ENCODE measurements around the gene RAB33B.

Gene RAB33B

GRCh38 chr4:139523076-139523475 is 69.2 kb downstream of the RAB33B start:
- Histone ChIP-seq H3K9me2 (ENCODE audit: low read depth, low read length) (no peaks in the 10 kb centered on the region), H3K4me1 (ENCODE audit: insufficient read depth, low read length, severe bottlenecking) (peaks cover 8% of the 10 kb centered on the region), H3K9me3 (ENCODE audit: low read length) (no peaks in the 10 kb centered on the region), H3K79me2 (ENCODE audit: insufficient read depth, low read length) (no peaks in the 10 kb centered on the region), H3K27ac (ENCODE audit: low read depth, low read length, poor library complexity, severe bottlenecking) (no peak overlapping the region), H3K4me2 (ENCODE audit: low read length) (no peak overlapping the region), H3K9ac (ENCODE audit: low read length) (no peak overlapping the region), H3K4me3 (ENCODE audit: low read depth, low read length, poor library complexity, severe bottlenecking) (no peak overlapping the region), H3K36me3 (ENCODE audit: insufficient read depth, low read length) (peaks cover 94% of the 10 kb centered on the region; the same call in 1 of the 2 replicates), H4K20me1 (ENCODE audit: insufficient read depth, low read length) (no peaks in the 10 kb centered on the region), H3K27me3 (ENCODE audit: insufficient read depth, low read length) (no peaks in the 10 kb centered on the region), H2AFZ (ENCODE audit: low read length) (no peak overlapping the region), H3F3A (ENCODE audit: insufficient read depth, low read length) (no peaks in the 10 kb centered on the region)
- TF ChIP-seq CTCF (IDR thresholded peaks at IDR 0.05; ENCODE audit: low read length), result no peak
- no peak for TF ChIP-seq EZH2 (IDR thresholded peaks at IDR 0.05; ENCODE audit: borderline replicate concordance, low read length)

GRCh38 chr4:139524062-139524631 is 70.2 kb downstream of the RAB33B start:
- Histone ChIP-seq H3K9me2 (ENCODE audit: low read depth, low read length) (no peaks in the 10 kb centered on the region), H3F3A (ENCODE audit: insufficient read depth, low read length) (no peaks in the 10 kb centered on the region), H4K20me1 (ENCODE audit: insufficient read depth, low read length) (no peaks in the 10 kb centered on the region), H2AFZ (ENCODE audit: low read length) (no peak overlapping the region), H3K9ac (ENCODE audit: low read length) (no peak overlapping the region), H3K79me2 (ENCODE audit: insufficient read depth, low read length) (no peaks in the 10 kb centered on the region), H3K27ac (ENCODE audit: low read depth, low read length, poor library complexity, severe bottlenecking) (no peak overlapping the region), H3K4me2 (ENCODE audit: low read length) (no peak overlapping the region), H3K9me3 (ENCODE audit: low read length) (no peaks in the 10 kb centered on the region), H3K27me3 (ENCODE audit: insufficient read depth, low read length) (no peaks in the 10 kb centered on the region), H3K36me3 (ENCODE audit: insufficient read depth, low read length) (peaks cover 94% of the 10 kb centered on the region), H3K4me1 (ENCODE audit: insufficient read depth, low read length, severe bottlenecking) (peaks cover 8% of the 10 kb centered on the region), H3K4me3 (ENCODE audit: low read depth, low read length, poor library complexity, severe bottlenecking) (no peak overlapping the region)
- TF ChIP-seq CTCF (IDR thresholded peaks at IDR 0.05; ENCODE audit: low read length) (no peak), EZH2 (IDR thresholded peaks at IDR 0.05; ENCODE audit: borderline replicate concordance, low read length) (no peak)

- TF ChIP-seq CTCF (IDR thresholded peaks at IDR 0.05; ENCODE audit: low read length), result no peak
- no peak for TF ChIP-seq EZH2 (IDR thresholded peaks at IDR 0.05; ENCODE audit: borderline replicate concordance, low read length)
- no peaks in the 10 kb centered on the region for H3K9me3 ChIP-seq (ENCODE audit: low read length)
- no peak overlapping the region for H2AFZ ChIP-seq (ENCODE audit: low read length)
- H3K4me2 ChIP-seq (ENCODE audit: low read length), result no peak overlapping the region
- no peak overlapping the region for H3K4me3 ChIP-seq (ENCODE audit: low read depth, low read length, poor library complexity, severe bottlenecking)
- peaks cover 83% of the 10 kb centered on the region for H3K36me3 ChIP-seq (ENCODE audit: insufficient read depth, low read length)
- peaks cover 8% of the 10 kb centered on the region for H3K4me1 ChIP-seq (ENCODE audit: insufficient read depth, low read length, severe bottlenecking)
- H3K27me3 ChIP-seq (ENCODE audit: insufficient read depth, low read length), result no peaks in the 10 kb centered on the region
- H3F3A ChIP-seq (ENCODE audit: insufficient read depth, low read length), result no peaks in the 10 kb centered on the region
- H3K27ac ChIP-seq (ENCODE audit: low read depth, low read length, poor library complexity, severe bottlenecking), result peak overlapping the region; percentile 30
- H3K9me2 ChIP-seq (ENCODE audit: low read depth, low read length), result no peaks in the 10 kb centered on the region
- H4K20me1 ChIP-seq (ENCODE audit: insufficient read depth, low read length), result no peaks in the 10 kb centered on the region
- H3K79me2 ChIP-seq (ENCODE audit: insufficient read depth, low read length), result no peaks in the 10 kb centered on the region
- no peak overlapping the region for H3K9ac ChIP-seq (ENCODE audit: low read length)
Measured at GRCh38 chr4:139525414-139525813, 71.5 kb downstream of the RAB33B start.

Measured in OCI-LY1 (cell line).